Breast epithelium (tissue), 4 donors: Measurements from ENCODE around the gene WSCD1. TPM values are rescaled to one million over a fixed set of nuclear protein-coding genes. Genes with fewer than 3 reads are reported as not detected.

Experiments
- DNase-seq, 2 donors: peaks; one replicate each; pipeline ENCODE4 v3.0.0-alpha.2; 2019; ENCODE audit warnings: low spot score in 2 of 2
- H3K27ac ChIP-seq, 2 donors: fragments of 200-600 bp; sonication (generic) in 1 of 2; one replicate each; pipeline ENCODE4 v1.5.1; 2016 to 2019; ENCODE audit warnings: mild to moderate bottlenecking in 1 of 2
- H3K27me3 ChIP-seq, 2 donors: fragments of 200-600 bp; sonication (generic) in 1 of 2; one replicate each; pipeline versions ENCODE4 v1.5.1 to v1.6.0; 2017 to 2019; ENCODE audit warnings: control low read depth in 1 of 2, mild to moderate bottlenecking in 1 of 2
- H3K36me3 ChIP-seq: fragments of 200-600 bp; one replicate; pipeline ENCODE4 v1.5.1; 2019
- H3K4me1 ChIP-seq, 2 donors: fragments of 200-600 bp; sonication (generic); one replicate each; pipeline ENCODE4 v1.5.1; 2016 to 2019; ENCODE audit warnings: control low read depth in 1 of 2
- H3K4me3 ChIP-seq, 3 donors: fragments of 200-600 bp; sonication (generic); 1 replicate in 2 of 3; 2 replicates in 1 of 3; pipeline ENCODE4 v1.5.1; 2016 to 2019; ENCODE audit warnings: mild to moderate bottlenecking in 3 of 3, moderate library complexity in 2 of 3
- H3K9me3 ChIP-seq, 2 donors: fragments of 200-600 bp; sonication (generic) in 1 of 2; one replicate each; pipeline ENCODE4 v1.5.1; 2016 to 2019; ENCODE audit warnings: control low read depth in 1 of 2
- CTCF ChIP-seq, 3 donors: fragments of 450-650 bp; IDR thresholded peaks; one replicate each; pipeline ENCODE4 v1.5.1; 2016 to 2017; ENCODE audit warnings: antibody characterized with exemption in 3 of 3, mild to moderate bottlenecking in 3 of 3, moderate library complexity in 3 of 3
- POLR2A ChIP-seq: fragments of 450-650 bp; IDR thresholded peaks from one replicate; pipeline ENCODE4 v1.6.1; 2016; ENCODE audit warnings: antibody characterized with exemption, mild to moderate bottlenecking, moderate library complexity
- POLR2AphosphoS5 ChIP-seq, 3 donors: sonication (generic); formaldehyde crosslinking; IDR thresholded peaks; one replicate each; pipeline ENCODE4 v1.6.1; 2017; ENCODE audit warnings: antibody characterized with exemption in 3 of 3
- intact Hi-C: fragments of 100-400 bp; cut with DNase I; formaldehyde crosslinking; loops from one replicate; pipeline ENCODE4 v1.15.1; 2023; ENCODE audit warnings: low total_unique reads
- total RNA-seq, 3 donors: library from RNA; depleted of rRNA; stranded (reverse); fragments of >200 nt; gene quantifications; one replicate each; pipeline ENCODE4 v1.1.0, GENCODE V29; 2016

WSCD1 gene
- total RNA-seq, 3 donors from 2014 or later: 0.88 to 2.2 (median 2.0) TPM

DNA sequence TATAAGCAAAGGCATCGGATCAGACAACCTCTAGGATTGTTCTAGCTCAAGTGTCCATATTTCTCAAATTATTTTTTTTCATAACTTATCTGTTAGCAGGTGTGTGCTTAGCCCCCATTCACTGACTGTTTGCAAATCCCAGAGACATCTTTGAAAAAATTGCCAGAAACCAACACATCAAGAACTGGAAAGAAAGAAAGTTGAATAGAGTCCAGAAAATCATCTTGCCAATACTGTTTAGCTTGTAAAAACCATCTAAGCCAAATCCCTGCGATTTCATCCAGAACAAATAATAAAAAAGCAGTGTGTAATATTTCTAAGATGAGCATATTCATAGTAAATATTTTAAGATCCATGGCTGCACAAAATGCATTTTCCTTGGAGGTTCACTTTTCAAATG, 64.5 kb downstream of the WSCD1 start:
- no peak for TF ChIP-seq CTCF (IDR thresholded peaks at IDR 0.05)
- TF ChIP-seq POLR2A: no peak
- TF ChIP-seq POLR2AphosphoS5 (IDR thresholded peaks at IDR 0.05): no peak
- Histone ChIP-seq H3K4me3 (no peak overlapping the region), H3K9me3 (no peaks in the 10 kb centered on the region), H3K4me1 (no peaks in the 10 kb centered on the region), H3K27ac (no peak overlapping the region), H3K36me3 (no peaks in the 10 kb centered on the region), H3K27me3 (no peaks in the 10 kb centered on the region)
- intact Hi-C loops: no loop called here
- no peak for DNase-seq

- no peak for DNase-seq
- H3K27ac ChIP-seq: no peak overlapping the region
- no peak for TF ChIP-seq POLR2AphosphoS5 (IDR thresholded peaks at IDR 0.05)
- no peak for TF ChIP-seq POLR2A
- TF ChIP-seq CTCF (IDR thresholded peaks at IDR 0.05): no peak
- no peaks in the 10 kb centered on the region for H3K4me1 ChIP-seq
- H3K9me3 ChIP-seq: no peaks in the 10 kb centered on the region
- H3K4me3 ChIP-seq: no peak overlapping the region
- H3K27me3 ChIP-seq: no peaks in the 10 kb centered on the region
- no peaks in the 10 kb centered on the region for H3K36me3 ChIP-seq
- intact Hi-C loops: no loop called here
Measured at GRCh38 chr17:6135236-6135635, 65.1 kb downstream of the WSCD1 start.

DNA sequence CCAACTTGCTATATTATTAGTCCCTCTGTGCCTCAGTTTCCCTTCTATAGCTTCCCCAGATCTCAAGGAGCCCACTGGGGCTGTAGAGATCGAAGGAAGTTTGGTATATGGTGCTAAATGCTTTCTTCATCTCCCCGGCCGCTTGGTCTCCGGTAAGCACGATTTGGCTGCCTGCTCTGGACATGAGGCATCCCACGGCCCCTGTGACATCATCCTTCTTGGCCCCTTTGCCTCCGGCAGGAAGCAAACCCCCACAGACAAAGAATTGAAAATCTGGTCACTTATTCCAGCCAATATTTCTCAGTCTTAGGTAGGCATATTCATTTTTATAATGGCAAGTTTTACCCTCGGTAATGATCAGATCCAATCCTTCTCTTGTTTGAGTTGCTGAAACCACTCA, 65.8 kb downstream of the WSCD1 start:
- no peaks in the 10 kb centered on the region for H3K36me3 ChIP-seq
- intact Hi-C loops: no loop called here
- TF ChIP-seq CTCF (IDR thresholded peaks at IDR 0.05) (no peak), POLR2A (no peak), POLR2AphosphoS5 (IDR thresholded peaks at IDR 0.05) (no peak)

GRCh38 chr17:6137716-6138502, 67.7 kb downstream of the WSCD1 start:
- Histone ChIP-seq H3K4me3 (no peak overlapping the region), H3K36me3 (no peaks in the 10 kb centered on the region), H3K9me3 (no peaks in the 10 kb centered on the region), H3K27me3 (no peaks in the 10 kb centered on the region), H3K27ac (no peak overlapping the region), H3K4me1 (no peaks in the 10 kb centered on the region)
- intact Hi-C loops: no loop called here
- TF ChIP-seq CTCF (IDR thresholded peaks at IDR 0.05) (no peak), POLR2A (no peak), POLR2AphosphoS5 (IDR thresholded peaks at IDR 0.05) (no peak)
- no peak for DNase-seq

More for the DNA sequence above, 65.8 kb downstream of the WSCD1 start:
- no peaks in the 10 kb centered on the region for H3K4me1 ChIP-seq
- no peaks in the 10 kb centered on the region for H3K9me3 ChIP-seq
- H3K27me3 ChIP-seq: no peaks in the 10 kb centered on the region
- no peak overlapping the region for H3K27ac ChIP-seq
- no peak overlapping the region for H3K4me3 ChIP-seq
- no peak for DNase-seq

DNA sequence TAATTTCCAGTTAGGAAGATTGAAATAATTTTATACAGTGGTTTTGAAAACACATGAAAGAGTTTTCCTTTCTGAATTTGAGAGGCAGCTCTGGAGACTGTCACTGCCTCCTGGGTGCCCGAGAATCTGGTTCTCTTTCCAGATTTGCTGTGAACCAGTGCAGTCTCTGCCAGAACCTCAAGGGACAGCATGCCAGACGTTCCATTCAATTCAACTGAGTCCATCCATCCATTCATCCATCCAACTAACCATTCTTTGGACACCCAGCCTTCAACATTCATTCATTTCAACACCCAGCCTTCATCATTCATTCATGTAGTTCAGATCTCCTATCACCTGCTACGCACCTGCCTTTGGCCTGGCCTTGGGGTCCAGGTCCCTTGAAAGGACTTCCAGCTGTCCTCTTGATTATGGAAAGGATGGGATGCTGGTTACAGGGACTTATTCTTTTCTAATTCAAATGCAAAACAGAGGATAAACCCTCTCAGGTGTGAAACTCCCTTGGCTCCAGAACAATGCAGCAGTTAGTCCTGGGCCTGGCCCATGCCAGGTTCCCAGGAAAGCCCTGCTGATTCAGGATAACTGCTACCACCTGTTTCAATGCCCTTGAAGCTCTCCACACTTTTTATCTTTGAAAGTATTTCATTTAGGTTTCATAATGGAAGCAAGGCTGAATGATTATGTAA, 68.7 kb downstream of the WSCD1 start:
- TF ChIP-seq CTCF (IDR thresholded peaks at IDR 0.05) (no peak), POLR2A (no peak), POLR2AphosphoS5 (IDR thresholded peaks at IDR 0.05) (no peak)
- Histone ChIP-seq H3K9me3 (no peaks in the 10 kb centered on the region), H3K36me3 (no peaks in the 10 kb centered on the region), H3K4me3 (no peak overlapping the region), H3K27me3 (no peaks in the 10 kb centered on the region), H3K4me1 (no peaks in the 10 kb centered on the region), H3K27ac (no peak overlapping the region)
- no peak for DNase-seq
- intact Hi-C loops: no loop called here
